ENCODE results near the gene NEK4. TPM values are rescaled to one million over a fixed set of nuclear protein-coding genes. Genes with fewer than 3 reads are reported as not detected.

NEK4 gene
- total RNA-seq (2022; extraction: Qiagen RNA extraction) = 10.7 to 15.3 TPM (median 12.7 TPM) in 5 replicates

DNA sequence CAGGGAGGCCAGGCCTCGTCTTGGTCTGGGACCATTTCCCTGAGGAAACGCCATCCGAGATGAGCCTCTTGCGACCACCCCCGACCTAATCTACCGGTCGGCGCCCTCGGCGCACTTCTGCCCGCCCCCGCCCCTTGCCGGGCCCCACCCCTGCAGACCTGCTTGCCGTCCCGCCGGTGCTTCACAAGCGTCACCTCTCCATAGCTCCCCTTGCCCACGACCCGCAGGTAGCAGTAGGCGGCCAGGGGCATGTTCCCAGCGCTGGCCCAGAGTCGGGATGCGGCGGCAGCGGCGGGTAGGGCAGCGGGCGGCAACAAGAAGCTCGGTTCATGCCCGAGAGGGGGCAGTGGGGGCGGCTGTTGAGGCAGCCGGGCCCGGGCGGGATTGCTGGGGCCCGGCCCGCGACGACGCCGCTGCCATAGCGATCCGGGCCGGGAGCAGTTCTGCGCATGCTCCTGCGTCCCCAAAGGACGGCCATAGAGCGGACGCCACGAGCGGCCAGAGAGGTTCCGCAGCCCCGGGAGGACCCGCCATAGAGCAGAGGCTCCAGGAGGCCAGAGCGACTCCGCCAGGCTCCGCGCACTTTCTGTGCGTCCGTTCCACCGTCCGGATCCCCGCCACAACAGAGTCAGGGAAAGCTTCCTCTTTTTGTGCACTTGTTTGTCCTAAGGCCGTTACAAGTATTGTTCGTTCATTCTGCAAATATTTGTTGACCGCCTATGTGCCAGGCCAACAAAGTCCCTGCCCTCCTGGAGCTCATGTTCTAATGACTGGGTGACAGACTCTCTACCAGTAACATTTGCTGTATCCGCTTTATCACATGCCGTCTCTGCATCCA, at the start of gene NEK4:
Gene NEK4, minus strand, starts transcription at position 445 of the 838 bp plus-strand sequence. Its CDS starts 194 bp downstream, at position 251.

GRCh38 chr3:52794612-52795099, 23.9 kb upstream of the NEK4 start, which contains the start of gene ITIH3:
ITIH3 (plus strand) TSS chr3:52794796; CDS start chr3:52794804, 8 bp downstream.

DNA sequence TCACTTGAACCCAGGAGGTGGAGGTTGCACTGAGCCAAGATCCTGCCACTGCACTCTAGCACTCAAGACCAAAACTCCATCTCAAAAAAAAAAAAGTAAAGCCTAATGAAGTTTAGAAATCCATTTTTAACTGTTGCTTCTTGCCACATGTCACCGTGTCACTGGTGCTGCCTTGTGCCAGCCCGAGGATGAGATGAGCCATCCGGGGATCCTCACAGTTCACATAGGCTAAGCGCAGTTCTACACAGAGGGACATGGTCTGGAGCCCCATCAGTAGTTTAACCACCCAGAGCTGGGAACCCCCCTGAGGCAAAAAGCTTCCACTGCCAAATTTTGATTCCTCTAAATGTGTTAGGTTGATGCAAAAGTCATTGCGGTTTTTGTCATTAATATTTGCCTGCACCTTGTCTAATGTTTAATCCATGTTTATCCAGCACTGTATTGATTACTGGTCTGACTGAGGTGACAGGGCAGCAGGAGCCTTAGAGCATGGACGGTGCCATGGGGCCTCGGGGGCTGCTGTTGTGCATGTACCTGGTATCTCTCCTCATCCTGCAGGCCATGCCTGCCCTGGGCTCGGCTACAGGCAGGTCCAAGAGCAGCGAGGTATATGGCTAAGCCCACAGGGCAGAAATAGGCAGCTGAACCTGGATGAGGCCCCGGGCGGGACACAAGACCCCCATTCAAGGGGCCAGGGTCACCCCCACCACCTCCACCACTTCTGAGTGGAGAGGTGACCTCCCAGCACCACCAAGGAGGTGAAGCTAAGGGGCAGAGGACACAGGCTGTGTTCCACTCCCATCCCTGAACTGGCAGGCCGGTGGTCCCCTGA, 6.6 kb upstream of the NEK4 start, which contains the start of gene ITIH1:
Gene ITIH1, plus strand, starts transcription at position 473 of the 832 bp plus-strand sequence. Its CDS starts 17 bp downstream, at position 490.

GRCh38 chr3:52705688-52706686, 64.8 kb downstream of the NEK4 start, which contains the start of the genes GLT8D1 and SPCS1:
GLT8D1 (minus strand) TSS chr3:52705791; CDS start chr3:52700460, 5,331 bp downstream.
SPCS1 (plus strand) TSS chr3:52706106; CDS start chr3:52706247, 141 bp downstream.

DNA sequence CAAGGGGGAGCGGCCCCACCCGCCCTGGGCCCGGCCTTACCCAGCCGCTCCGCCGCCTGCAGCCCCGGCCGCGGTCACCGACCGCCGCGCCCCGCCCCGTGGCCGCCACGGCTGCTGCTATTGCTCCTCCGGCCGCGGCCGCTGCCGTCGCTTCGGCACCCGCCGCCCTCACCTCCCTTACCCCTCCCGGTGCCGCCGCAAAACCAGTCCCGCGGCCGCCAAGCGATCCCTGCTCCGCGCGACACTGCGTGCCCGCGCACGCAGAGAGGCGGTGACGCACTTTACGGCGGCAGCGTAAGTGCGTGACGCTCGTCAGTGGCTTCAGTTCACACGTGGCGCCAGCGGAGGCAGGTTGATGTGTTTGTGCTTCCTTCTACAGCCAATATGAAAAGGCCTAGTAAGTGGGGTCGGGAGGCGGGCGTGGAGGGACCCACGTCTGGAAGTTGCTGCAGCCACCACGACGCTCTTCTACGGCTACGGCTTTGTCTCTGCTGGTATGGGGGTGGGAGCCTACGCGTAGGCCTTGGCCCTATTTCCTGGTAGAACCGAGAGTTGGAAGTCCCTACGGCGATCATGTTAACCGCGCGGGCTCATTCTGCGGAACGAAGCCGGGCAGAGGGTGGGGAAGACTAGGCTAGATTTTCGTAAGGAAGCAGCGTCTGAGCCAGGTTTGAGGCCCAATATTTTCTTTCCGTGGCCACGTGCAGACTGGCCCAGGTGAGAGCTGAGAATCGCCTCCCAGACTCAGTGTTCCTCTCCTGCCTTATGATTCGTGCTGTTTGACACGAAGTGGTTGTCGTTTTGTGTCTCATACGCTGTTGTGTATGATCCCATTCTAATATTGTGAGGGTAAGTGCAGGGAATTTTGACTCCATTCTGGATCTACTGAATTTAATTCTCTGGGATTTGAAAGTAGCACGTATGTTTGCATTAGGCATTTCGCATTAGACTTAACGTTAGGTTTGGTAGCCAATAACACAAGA, 84.7 kb downstream of the NEK4 start, which contains the start of the genes GNL3 and PBRM1:
Gene GNL3, plus strand, starts transcription at position 324 of the 983 bp plus-strand sequence. Its CDS starts 61 bp downstream, at position 385.
Gene PBRM1, minus strand, starts transcription at position 205 of the 983 bp plus-strand sequence.

Other genes starting within 250 kb of the NEK4 start
- gene NT5DC2, start 237.1 kb downstream of the NEK4 start, total RNA-seq (2022; extraction: Qiagen RNA extraction) = 86.6 to 102 TPM (median 96.8 TPM) in 5 replicates
- 52.2 to 71.7 TPM (median 61.7 TPM) in 5 replicates for gene UQCC5, start 234.3 kb downstream of the NEK4 start, total RNA-seq (2022; extraction: Qiagen RNA extraction)
- 9.5 to 17.9 TPM (median 15.1 TPM) in 5 replicates for gene PBRM1, start 85.0 kb downstream of the NEK4 start, total RNA-seq (2022; extraction: Qiagen RNA extraction)
- gene GNL3, start 84.9 kb downstream of the NEK4 start, total RNA-seq (2022; extraction: Qiagen RNA extraction) = 84.4 to 149 TPM (median 91.0 TPM) in 5 replicates
- 35.0 to 41.9 TPM (median 38.7 TPM) in 5 replicates for gene GLT8D1, start 65.1 kb downstream of the NEK4 start, total RNA-seq (2022; extraction: Qiagen RNA extraction)
- gene SPCS1, start 64.8 kb downstream of the NEK4 start, total RNA-seq (2022; extraction: Qiagen RNA extraction) = 145 to 168 TPM (median 158 TPM) in 5 replicates
- not detected in 5 replicates for gene ITIH1, start 6.7 kb upstream of the NEK4 start, total RNA-seq (2022; extraction: Qiagen RNA extraction)
- gene ITIH3, start 23.9 kb upstream of the NEK4 start, total RNA-seq (2022; extraction: Qiagen RNA extraction) = 0.06 to 0.21 TPM (median 0.18 TPM) in 3 of 5 replicates, not detected in the others
- gene ITIH4, start 59.7 kb upstream of the NEK4 start, total RNA-seq (2022; extraction: Qiagen RNA extraction) = 0.44 to 1.5 TPM (median 1.1 TPM) in 5 replicates
- gene MUSTN1, start 64.1 kb upstream of the NEK4 start, total RNA-seq (2022; extraction: Qiagen RNA extraction) = 0.20 to 0.32 TPM in 2 of 5 replicates, not detected in the others
- 7.5 to 9.0 TPM (median 8.5 TPM) in 5 replicates for gene STIMATE, start 126.6 kb upstream of the NEK4 start, total RNA-seq (2022; extraction: Qiagen RNA extraction)

Data from A549 treated with Hydrocortisone at 1 μM for 4 hours (cell line).